ENCODE data around the gene TSKU. TPM values are rescaled to one million over a fixed set of nuclear protein-coding genes. Genes with fewer than 3 reads are reported as not detected.
"Not testable (repeated sequence)": the region's sequence is repeated elsewhere in the genome, so short reads cannot be mapped to it uniquely, and the experiment has no call there.

The TSKU gene, protein sequence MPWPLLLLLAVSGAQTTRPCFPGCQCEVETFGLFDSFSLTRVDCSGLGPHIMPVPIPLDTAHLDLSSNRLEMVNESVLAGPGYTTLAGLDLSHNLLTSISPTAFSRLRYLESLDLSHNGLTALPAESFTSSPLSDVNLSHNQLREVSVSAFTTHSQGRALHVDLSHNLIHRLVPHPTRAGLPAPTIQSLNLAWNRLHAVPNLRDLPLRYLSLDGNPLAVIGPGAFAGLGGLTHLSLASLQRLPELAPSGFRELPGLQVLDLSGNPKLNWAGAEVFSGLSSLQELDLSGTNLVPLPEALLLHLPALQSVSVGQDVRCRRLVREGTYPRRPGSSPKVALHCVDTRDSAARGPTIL
- 48.8 TPM for total RNA-seq

DNA sequence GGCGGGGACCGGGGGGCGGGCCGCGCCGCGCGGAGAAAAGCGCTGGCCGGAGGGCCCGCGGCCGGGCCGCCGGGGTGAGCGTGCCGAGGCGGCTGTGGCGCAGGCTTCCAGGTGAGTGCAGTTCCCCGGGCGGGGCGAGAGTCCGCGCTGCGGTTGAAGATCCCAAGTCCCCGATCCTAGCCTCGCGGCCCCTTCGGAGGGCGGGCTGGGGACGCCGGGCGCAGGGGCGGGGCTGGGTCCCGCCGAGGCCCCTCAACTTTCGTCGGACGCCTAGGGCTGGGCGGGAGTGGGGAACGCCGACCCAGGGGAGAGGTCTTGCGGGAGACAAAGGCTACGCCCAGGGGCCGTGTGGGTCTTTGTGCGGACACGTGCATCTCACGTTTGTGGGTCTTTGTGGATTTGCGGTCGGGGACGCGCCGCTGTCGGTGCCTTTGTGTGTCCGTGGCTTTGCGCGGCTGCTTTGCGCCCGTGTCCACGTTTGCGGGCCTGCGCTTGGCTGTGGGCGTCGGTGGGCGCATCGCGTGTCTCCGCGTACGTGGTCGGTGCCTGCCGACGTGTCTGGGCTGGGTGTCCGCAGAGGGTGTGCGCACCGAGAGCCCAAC is at the start of gene TSKU:
Gene TSKU (plus strand): TSS at position 63 of the 602 bp plus-strand sequence. CDS start 12,261 bp downstream, outside the sequence.
- ATAC-seq (no peak), DNase-seq (ENCODE audit: low spot score) (no peak)
- intact Hi-C loops (cut with DNase I): no loop called here

DNA sequence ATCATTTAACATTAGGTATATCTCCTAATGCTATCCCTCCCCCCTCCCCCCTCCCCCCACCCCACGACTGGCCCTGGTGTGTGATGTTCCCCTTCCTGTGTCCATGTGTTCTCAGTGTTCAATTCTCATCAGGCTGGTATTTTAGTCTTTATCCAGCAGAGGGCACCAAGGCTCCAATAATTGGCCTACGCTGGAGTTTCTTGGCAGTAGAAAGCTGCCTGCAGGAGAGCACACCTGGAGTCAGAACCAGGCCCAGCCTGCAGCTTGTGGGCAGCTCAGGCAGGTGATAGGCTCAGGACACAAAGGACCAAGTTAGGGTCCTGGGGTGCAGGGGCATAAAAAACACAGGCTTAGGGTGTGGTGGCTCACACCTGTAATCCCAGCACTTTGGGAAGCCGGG is 49.2 kb upstream of the TSKU start:
- DNase-seq (ENCODE audit: low spot score): not testable (repeated sequence)
- intact Hi-C loops (cut with DNase I): loop anchor here (1.0 kb wide), 1 partner anchor 64 kb away; no protein-coding TSS in a partner anchor
- peak; percentile 60 for ATAC-seq

DNA sequence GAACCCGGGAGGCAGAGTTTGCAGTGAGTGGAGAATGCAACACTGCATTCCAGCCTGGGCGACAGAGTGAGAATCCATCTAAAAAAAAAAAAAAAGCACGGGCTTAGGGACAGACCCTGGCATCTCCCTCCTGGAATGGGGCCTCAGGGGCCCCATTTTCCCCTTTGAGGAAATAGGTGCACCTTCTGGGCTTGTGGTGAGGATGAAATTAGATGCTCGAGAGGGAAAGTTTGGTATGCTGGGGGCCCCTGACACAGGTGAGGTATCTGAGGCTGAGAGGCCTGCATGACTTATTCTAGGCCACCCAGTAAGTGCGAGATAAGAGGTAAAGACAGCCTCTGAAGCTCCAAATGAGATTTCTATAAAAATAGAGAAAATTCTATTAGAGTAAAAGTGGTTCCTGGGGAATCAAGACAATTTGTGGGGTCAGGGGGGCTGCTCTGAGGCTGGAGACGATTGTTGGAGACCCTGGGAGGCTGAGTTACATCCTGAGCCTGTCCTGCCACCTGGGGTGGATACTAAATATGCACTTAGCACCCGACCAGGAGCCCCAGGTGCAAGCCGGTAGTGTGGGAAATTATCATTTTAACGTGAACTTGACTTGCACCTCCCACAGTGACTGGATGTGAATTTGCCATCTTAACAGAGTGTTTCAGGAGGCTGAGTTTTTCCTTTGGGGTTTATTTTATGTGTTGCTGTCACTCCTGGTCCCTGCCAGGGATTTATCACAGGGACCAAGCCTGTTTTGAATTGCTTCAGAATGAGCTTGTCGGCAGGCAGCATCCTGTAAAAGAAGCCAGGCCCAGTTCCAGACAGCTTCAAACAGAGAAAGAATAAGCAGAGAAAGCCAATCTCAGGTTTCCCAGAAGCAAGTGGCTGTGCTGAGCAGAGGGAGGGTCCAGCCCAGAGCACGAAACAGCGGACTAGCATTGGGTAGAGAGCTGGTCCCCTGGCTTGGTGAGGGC is 48.4 kb upstream of the TSKU start:
- peak; percentile 8 for ATAC-seq
- intact Hi-C loops (cut with DNase I): loop anchor here (1.0 kb wide), 1 partner anchor 64 kb away; no protein-coding TSS in a partner anchor
- DNase-seq (ENCODE audit: low spot score): no peak

DNA sequence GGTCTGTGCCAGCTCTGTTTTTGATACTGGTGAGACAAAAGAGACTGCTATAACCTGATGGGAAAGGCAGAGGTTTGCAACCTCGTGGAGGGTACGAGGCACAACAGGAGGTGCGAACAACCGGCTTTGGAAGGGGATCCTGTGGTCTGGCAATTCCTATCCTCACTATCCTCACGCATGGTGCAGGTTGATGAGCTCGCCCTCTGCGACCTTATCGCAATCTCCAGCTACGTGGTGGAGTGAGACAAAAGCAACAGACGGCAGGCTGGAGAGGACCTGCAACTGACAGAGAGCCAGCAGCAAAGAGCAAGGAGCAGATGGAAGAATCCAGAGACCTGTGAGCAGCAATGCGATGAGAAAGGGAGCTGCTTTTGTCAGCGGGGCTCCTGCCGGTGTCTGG is 47.3 kb upstream of the TSKU start:
- intact Hi-C loops (cut with DNase I): no loop called here

DNA sequence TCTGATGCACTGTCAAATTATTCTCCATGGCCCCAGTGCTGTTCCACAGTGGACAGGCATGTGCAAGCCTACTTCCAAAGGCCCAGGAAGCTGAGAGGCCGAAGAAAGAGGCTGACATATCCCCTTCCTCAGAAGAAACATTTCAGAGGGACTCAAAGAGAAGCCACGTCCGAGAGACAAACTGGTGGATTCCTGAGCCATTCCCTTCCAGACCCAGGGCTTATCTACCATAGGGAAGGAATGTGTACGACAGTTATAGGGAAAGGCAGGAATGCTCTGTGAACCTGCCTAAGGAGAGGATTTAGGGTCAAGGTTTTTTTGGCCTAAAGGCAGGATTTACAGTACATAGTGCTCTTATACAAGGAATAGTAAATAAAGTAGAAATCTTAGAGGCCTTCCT is 46.9 kb upstream of the TSKU start:
- ATAC-seq (no peak), DNase-seq (ENCODE audit: low spot score) (no peak)
- intact Hi-C loops (cut with DNase I): no loop called here

More for the DNA sequence above, 47.3 kb upstream of the TSKU start:
- DNase-seq (ENCODE audit: low spot score) (no peak), ATAC-seq (no peak)

DNA sequence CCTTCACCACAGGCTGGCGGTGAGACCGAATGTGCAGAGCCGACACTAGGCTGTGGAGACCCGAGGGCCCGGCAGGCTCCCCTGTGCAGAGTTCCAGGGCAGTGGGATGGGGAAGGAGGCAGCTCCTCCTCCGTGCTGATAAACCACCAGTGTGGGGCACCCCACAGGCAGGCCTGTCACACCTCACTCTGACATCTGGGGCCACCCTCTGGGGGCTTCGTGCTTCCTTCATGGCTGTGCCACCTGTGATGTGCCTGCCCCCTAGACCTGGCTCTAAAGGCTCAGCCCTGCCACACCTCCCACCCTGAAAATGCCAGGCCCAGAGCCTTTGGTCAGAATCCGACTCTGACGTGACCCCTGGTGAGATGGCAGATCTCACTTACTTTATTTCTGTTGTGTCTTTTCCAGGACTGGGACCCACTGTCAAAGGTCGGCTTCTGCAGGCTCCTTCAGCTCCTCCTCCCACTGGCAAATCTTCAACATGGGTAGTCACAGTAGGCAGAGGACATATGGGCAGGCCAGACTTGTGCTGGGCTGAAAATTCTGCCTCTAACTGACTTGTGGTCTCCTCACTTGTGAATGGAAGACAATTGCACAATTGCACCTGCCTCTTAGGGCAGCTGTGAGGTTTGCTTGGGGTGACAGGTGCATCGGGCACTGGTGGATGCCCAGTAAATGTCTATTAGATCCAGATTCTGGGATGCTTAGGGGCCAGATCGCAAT is 46.2 kb upstream of the TSKU start:
- intact Hi-C loops (cut with DNase I): no loop called here
- DNase-seq (ENCODE audit: low spot score) (no peak), ATAC-seq (no peak)

DNA sequence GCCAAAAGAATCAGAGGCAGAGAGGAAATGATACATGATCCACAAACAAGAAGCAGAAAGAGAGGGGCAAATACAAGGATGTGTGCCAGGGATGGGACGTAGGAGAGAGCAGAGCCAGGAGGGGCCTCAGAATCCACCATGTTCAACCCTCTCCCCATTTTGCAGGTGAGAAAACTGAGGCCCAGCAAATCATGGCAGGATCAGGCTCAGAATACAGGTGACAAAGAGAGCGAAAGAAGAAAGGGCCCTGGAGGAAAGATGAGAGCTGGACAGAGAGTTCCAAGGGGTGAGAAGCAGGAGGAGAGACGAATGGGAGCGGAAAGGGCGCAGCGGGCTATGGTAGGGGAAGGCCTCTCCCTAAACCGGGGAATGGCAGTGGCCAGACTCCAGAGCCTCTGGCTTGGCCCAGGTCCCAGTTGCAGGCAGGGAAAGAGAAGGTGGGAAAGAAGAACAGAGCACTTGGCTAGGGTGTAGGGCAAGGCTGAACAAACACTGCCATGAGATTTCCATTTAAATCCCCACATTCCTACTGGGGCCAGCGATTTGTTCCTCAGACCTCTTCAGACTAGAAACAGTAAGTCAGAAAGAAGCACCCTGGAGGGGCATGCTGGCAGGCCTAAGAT is 44.4 kb upstream of the TSKU start:
- intact Hi-C loops (cut with DNase I): no loop called here
- ATAC-seq (peak; percentile 64), DNase-seq (ENCODE audit: low spot score) (no peak)

DNA sequence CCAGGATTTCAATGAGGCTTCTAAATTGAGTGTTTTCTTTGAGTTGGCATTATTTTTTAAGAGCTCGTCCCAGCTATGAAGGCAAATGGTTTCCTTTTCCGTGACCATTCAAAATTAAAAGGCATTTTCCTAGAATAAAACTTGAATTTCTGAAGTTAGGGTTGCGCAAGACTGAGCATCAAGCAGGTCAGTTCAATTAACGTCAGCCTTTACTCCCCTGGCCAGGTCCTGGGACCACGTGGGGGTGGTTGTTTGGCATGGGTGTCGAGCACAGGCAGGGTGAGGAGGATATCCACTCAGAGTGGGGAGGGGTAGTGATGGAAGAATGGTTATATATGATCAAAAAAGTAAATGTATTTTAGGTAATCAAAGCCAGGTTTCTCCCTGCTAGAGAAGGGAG is 43.4 kb upstream of the TSKU start:
- DNase-seq (ENCODE audit: low spot score): no peak
- intact Hi-C loops (cut with DNase I): no loop called here

DNA sequence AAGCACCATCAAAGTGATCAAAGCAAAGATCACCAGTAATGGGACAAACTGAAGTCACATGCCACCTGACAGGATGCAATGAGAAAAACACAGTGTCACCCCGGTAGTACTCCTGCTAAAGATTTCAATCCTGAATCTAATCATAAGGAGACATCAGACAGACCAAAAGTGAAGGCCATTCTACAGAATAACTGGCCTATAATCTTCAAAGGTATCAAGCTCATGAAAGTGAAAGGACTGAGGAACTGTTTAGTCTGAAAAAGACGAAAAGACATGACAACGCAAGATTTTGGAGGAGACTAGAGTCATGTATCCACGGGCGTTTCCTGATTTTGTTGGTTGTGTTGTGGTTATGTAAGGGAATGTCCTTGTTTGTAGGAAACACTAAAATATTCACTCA is 42.4 kb upstream of the TSKU start:
- DNase-seq (ENCODE audit: low spot score): no peak
- intact Hi-C loops (cut with DNase I): no loop called here
- no peak for ATAC-seq

More for the DNA sequence above, 43.4 kb upstream of the TSKU start:
- peak; percentile 72 for ATAC-seq

DNA sequence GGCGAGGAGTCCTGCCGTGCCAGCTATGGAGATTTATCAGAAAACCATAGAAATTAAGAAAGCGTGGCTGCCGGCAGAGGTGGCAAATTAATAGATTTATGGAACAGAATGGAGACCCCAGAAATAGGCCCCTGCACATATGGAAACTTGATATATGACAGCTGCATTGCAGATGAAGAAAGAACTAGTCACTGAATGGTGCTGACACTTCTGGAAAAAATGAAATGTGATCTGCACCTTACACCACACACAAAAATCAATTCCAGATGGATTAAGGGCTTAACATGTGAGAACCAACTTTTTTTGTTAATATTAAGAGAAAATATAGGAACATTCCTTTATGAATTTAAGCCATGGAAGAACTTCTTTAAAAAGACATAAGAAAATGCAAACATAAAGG is 40.3 kb upstream of the TSKU start:
- ATAC-seq: no peak
- intact Hi-C loops (cut with DNase I): no loop called here

DNA sequence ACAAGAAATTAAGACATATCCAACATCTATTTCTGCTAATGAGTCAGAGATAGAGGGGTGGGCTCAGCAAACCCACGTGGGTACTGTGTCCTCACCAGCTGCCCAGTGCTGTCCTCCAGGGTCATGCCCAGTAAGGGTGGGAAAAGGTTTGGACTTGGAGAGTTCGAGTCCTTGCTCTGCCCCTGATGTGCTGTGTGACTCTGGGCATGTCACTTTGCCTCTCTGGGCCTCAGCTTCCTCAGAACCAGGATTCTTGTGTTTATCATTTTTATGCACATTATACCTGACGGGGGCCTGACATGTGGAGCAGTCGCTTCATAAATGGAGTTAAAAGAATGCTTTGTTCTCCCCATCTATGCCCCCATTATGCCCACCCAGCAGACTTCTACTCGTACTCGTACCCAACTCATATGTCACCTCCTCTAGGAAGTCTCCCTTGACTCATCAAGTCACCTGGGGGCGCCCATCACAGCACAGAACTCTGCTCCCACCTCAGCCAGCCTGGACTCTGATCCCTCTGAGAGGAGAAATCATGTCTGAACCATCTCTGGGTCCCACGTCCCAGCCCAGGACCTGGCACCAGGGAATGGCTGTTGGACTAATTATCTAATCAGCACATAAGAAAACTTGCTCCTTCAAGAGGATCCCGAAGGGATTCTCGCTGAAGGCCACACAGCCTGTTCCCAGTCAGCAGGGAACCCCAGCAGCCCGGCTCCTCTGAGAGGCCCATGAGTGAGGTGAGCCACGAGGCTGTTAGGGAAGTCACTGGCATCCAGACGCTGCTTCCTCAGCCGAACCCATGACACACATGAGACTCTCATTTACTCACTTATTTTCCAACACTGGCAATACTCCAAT is 38.7 kb upstream of the TSKU start:
- intact Hi-C loops (cut with DNase I): no loop called here

More for the DNA sequence above, 40.3 kb upstream of the TSKU start:
- no peak for DNase-seq (ENCODE audit: low spot score)

DNA sequence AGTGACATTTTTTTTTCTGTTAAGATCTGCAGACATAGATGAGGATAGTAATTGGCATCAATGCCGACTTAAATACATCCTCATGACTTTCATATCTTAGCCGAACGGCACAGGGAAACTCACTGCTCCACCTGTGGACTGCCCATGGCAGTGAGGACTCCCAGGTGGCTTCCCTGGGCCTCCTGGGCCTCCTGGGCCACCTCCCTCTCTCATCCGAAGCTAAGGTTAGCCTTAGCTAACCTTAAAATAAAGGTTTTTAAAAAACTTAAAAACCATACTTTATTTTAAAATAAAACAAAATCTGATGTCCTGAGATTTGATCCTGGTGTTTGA is 38.1 kb upstream of the TSKU start:
- ATAC-seq (no peak), DNase-seq (ENCODE audit: low spot score) (no peak)
- intact Hi-C loops (cut with DNase I): no loop called here

More for the DNA sequence above, 38.7 kb upstream of the TSKU start:
- ATAC-seq (peak; percentile 85), DNase-seq (ENCODE audit: low spot score) (no peak)

DNA sequence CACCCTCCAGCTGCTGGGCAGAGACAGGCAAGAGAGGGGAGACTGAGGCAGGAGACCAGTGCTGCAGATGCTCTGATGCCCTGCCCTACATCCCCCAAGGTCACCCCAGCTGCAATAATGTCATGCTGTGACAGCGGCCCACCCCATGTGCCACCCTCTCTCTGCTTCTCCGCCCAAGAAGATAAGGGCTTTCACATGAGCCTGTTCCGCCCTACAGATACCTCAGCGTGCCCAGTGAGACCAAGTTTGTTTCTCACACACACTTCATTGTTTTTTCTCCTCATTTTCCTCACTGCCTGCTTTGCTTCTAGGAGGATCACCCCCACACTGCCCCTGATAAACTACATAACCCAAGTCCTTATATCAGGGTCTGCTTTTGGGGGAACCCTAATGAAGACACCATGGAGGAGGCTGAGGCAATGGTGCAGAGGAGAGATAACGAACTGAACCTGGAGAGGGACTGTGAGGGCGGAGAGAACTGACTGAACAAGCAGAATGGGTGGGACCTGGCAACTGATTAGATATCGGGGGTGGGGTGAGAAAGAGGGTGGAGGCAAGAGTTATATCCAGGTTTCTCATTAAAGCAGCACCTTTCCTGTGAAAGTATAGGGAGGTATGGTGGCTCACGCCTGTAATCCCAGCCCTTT is 37.5 kb upstream of the TSKU start:
- DNase-seq (ENCODE audit: low spot score) (no peak), ATAC-seq (no peak)
- intact Hi-C loops (cut with DNase I): no loop called here

DNA sequence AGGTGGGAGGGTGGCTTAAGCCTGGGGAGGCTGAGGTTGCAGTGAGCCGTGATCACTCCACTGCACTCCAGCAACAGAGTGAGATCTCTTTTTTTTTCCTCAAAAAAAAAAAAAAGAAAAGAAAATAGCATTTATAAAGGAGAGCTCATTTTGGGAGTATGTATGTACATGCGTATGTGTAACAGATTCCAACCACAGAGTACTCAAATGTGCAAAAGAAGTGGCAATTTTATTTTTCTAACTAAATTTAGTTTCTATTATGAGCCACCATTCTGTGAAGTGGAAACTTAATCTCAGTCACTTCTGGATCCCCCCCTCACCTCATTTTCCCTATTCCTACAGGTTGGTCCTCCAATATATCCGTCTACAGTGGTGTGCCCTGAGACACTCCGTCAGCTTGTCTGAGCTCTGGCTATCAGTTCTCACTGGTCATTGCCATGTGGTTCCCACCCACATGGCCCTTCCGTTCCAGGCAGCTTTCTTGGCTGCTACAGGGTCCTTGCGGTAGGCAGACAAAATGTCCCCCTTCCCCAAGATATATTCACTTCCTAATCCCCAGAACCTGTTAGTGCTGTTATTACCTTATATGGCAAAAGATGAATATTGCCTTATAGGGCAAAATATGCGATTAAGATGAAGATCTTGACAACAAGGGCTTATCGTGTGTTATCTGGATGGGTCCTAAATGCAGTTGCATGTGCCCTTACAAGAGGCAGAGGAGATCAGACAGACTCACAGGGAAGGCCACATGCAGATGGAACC is 35.8 kb upstream of the TSKU start:
- intact Hi-C loops (cut with DNase I): no loop called here
- ATAC-seq (no peak), DNase-seq (ENCODE audit: low spot score) (no peak)

DNA sequence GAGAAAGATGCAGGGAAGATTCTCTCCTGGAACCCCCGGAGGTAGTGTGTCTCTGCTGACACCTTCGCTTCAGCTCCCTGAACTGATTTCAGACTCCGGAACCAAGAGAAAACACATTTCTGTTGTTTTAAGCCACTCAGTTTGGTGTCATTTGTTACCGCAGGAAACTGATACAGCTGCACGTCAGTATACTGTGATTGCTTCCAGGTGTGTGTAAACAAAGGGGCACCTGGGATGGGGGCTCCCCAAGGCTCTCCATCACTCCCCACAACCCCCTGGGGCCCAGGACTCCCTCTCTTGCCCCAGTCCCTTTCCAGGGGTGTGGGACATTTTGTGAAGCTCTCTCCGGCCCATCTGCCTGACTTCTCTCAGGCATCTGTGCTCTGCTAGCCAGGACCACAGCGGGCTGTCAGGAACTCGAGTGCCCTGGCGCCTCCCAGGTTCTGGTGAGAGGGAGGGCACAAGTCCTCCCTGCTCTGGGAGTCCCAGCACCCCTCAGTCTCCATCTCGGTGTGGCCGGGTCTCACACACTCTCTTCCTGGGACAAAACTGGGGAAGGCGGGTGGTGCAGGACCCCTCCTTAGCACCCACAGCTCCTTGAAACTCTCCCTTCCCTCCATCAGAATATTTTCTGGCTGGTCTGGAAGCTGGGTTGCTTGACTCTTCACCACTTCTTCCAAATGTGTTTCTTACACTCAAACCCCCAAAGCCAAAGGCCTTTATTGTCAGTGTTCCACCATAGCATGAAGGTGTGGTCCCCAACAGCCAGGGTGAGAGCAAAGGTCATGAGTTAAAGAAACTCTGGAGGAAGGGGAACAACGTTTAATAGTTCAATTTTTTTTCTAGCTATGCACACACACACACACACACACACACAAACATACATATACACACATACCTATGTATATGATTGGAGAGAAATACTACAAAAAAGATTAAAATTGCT is 35.0 kb upstream of the TSKU start:
- DNase-seq (ENCODE audit: low spot score) (no peak), ATAC-seq (no peak)
- intact Hi-C loops (cut with DNase I): no loop called here
